Pulmonary artery endothelial cell (primary cell): ENCODE results near the gene GABBR2. TPM values are rescaled to one million over a fixed set of nuclear protein-coding genes. Genes with fewer than 3 reads are reported as not detected.
"Not testable (repeated sequence)": the region's sequence is repeated elsewhere in the genome, so short reads cannot be mapped to it uniquely, and the experiment has no call there.

Experiments
- DNase-seq: peaks from one replicate; pipeline ENCODE4 v3.0.0-alpha.2; 2011; ENCODE audit warnings: low read depth, low spot score
- total RNA-seq: library from RNA; depleted of rRNA; stranded (reverse); fragments of >200 nt; gene quantifications from 2 replicates; pipeline ENCODE4 v1.2.3, GENCODE V29; 2014

Gene GABBR2
- total RNA-seq, 1 donor from 2014 or later: 23.3 TPM

GRCh38 chr9:98302938-98303632 lies 405.6 kb downstream of the GABBR2 start:
- DNase-seq: no peak

GRCh38 chr9:98302150-98302549 lies 406.6 kb downstream of the GABBR2 start:
- no peak for DNase-seq

- no peak for DNase-seq
These were observed 408.1 kb downstream of the GABBR2 start for GRCh38 chr9:98300611-98301010.

GRCh38 chr9:98298476-98298875 lies 410.3 kb downstream of the GABBR2 start:
- DNase-seq: no peak

- DNase-seq: no peak
These were observed 412.9 kb downstream of the GABBR2 start for GRCh38 chr9:98295824-98296223.

GRCh38 chr9:98291820-98292219 lies 416.9 kb downstream of the GABBR2 start:
- no peak for DNase-seq

GRCh38 chr9:98290411-98290810 lies 418.3 kb downstream of the GABBR2 start:
- DNase-seq: no peak

GRCh38 chr9:98289614-98290201 lies 419.0 kb downstream of the GABBR2 start:
- DNase-seq: no peak

- no peak for DNase-seq
These were observed 419.9 kb downstream of the GABBR2 start for GRCh38 chr9:98288881-98289280.

- DNase-seq: no peak
These were observed 421.4 kb downstream of the GABBR2 start for GRCh38 chr9:98287384-98287783.

GRCh38 chr9:98285446-98285845 lies 423.3 kb downstream of the GABBR2 start:
- no peak for DNase-seq

- no peak for DNase-seq
These were observed 424.0 kb downstream of the GABBR2 start for GRCh38 chr9:98284754-98285153.

- DNase-seq: not testable (repeated sequence)
These were observed 425.6 kb downstream of the GABBR2 start for GRCh38 chr9:98283143-98283542.

- DNase-seq: no peak
These were observed 427.5 kb downstream of the GABBR2 start for GRCh38 chr9:98281281-98281680.

GRCh38 chr9:98280574-98280973 lies 428.2 kb downstream of the GABBR2 start:
- no peak for DNase-seq

GRCh38 chr9:98280162-98280561 lies 428.6 kb downstream of the GABBR2 start:
- DNase-seq: no peak

GRCh38 chr9:98276907-98277469 lies 431.7 kb downstream of the GABBR2 start:
- no peak for DNase-seq

- DNase-seq: no peak
These were observed 433.6 kb downstream of the GABBR2 start for GRCh38 chr9:98275159-98275558.

GRCh38 chr9:98272083-98272482 lies 436.7 kb downstream of the GABBR2 start:
- no peak for DNase-seq

- DNase-seq: no peak
These were observed 437.3 kb downstream of the GABBR2 start for GRCh38 chr9:98271479-98271878.

- not testable (repeated sequence) for DNase-seq
These were observed 438.5 kb downstream of the GABBR2 start for GRCh38 chr9:98270284-98270683.

GRCh38 chr9:98269652-98270051 lies 439.1 kb downstream of the GABBR2 start:
- DNase-seq: not testable (repeated sequence)

- not testable (repeated sequence) for DNase-seq
These were observed 441.2 kb downstream of the GABBR2 start for GRCh38 chr9:98267556-98267955.
